GM21360 (cell line): ENCODE results near the gene RHPN2.
"Not testable (repeated sequence)": the region's sequence is repeated elsewhere in the genome, so short reads cannot be mapped to it uniquely, and the experiment has no call there.

Experiments
- ATAC-seq: cut with Tn5 transposase; IDR thresholded peaks from one replicate; pipeline ENCODE4 v1.9.1; 2021; ENCODE audit warnings: mild to moderate bottlenecking, moderate library complexity; ENCODE audit not compliant: unreplicated experiment

Gene RHPN2

DNA sequence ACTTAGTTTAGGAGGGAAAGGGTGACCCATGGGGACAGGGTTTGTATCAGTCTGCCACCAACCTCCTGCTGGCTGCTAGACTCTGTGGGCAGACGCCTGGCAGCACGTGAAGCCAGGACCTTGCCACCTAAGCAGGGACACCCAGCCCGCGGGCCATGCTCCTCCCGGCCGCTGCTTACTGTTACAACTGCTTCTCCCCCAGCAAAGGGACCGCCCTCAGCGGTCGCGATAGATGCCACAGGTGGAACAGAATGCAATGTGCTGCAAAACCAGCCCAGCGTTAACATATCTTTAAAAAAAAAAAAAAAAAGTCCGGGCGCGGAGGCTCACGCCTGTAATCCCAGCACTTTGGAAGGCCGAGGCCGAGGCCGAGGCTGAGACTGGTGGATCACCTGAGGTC lies 1.9 kb upstream of the RHPN2 start:
- no peak for ATAC-seq

- ATAC-seq, result peak; percentile 38
Measured at GRCh38 chr19:33064458-33064791, 263 bp downstream of the RHPN2 start.

DNA sequence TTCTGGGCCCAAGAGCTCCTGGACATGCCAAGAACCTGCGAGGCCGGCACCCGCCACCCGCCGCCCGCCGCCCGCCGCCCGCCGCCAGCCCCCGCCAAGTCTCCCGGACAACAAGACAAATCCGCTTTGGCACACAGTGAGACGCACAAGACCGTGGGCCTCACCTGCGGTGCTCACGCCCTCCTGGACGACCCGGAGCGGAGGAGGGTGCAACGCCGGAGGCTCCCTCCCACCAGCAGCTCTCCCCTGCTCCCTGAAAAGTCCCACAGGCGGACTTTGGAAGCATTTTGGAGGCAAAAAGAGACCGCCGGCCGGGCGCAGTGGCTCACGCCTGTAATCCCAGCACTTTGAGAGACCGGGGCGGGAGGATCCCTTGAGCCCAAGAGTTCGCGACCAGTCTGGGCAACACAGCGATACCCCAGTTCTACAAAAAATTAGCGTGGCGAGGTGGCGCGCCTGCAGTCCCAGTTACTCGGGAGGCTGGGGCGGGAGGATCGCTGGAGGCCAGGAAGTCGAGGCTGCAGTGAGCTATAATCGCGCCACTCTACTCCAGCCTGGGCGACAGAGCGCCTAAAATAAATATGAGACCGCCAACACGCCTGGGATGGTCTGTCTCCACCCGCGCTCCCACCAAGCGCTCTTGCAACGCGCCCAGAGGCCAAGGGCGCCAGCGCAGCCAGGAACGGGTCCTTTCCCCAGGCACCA lies 783 bp downstream of the RHPN2 start:
- no peak for ATAC-seq

DNA sequence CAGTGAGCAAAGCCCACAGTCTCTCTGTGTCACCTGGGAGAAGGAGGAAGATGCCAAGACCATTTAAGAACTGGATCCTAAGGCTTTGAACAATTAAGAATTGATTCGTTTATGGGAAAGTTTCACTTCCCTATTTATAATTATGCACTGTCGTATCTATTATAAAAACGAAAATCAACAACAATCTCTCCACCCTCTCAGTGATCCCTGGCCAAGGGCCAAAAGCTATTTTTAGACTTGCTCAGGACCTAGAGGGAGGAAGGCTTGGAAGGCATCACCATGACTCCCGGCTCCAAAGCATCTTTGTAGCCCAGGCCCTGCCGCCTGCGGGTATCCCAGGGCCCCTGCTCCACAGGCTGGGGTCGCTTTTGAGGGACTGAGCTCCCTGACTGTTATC lies 1.3 kb downstream of the RHPN2 start:
- no peak for ATAC-seq

GRCh38 chr19:33062902-33063301 lies 1.8 kb downstream of the RHPN2 start:
- no peak for ATAC-seq

DNA sequence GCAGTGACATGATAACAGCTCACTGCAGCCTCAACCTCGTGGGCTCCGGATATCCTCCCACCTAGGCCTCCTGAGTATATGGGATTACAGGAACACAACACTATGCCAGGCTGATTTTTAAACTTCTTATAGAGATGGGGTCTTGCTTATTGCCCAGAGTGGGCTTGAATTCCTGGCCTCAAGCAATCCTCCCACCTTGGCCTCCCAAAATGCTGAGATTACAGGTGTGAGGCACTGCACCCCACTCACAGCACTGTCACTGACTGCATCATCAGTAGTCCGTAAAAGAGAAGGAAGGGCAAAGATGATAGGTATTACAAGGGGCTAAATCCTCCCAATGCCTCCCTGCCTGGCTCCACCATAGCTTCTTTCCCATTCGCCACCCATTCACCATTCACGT lies 4.1 kb downstream of the RHPN2 start:
- ATAC-seq, result no peak

DNA sequence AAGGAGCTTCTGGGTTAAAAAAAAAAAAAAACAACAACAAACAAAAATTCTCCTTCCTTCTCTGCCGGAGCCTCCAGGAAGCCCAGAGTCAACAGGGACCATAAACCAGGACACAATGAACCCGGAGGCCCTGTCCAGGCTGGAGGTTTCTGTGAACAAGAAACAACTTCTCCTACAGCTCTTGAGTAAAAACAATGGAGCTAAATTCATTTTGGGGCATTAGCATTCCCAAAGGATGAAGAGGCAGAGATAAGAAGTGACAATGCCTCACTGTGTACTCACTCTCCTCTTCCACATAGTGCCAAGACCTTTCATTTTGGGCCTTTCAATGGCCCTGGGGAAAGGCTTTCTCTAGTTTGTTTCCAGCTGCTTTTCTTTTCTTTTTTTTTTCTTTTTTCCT lies 9.0 kb downstream of the RHPN2 start:
- ATAC-seq, result no peak

DNA sequence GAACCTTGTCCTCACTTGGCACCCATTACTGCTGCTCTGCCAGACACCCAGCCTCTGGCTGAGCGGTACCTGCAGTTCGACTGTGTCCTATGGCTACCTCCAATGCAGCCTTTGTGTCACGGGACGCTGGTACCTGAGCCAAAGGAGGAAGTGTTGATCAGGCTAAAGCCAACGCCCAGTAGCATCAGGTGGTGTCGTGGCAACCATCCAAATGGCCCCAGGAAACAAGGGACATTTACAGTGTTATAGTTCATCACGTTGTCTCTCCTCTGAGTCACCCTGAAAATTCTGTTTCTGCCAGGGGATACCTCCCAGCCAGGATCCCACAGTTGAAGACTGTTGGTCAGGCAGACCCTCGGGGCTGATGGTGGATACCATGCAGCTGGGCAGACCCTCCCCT lies 10.1 kb downstream of the RHPN2 start:
- no peak for ATAC-seq

GRCh38 chr19:33052352-33052972 lies 12.2 kb downstream of the RHPN2 start:
- no peak for ATAC-seq

DNA sequence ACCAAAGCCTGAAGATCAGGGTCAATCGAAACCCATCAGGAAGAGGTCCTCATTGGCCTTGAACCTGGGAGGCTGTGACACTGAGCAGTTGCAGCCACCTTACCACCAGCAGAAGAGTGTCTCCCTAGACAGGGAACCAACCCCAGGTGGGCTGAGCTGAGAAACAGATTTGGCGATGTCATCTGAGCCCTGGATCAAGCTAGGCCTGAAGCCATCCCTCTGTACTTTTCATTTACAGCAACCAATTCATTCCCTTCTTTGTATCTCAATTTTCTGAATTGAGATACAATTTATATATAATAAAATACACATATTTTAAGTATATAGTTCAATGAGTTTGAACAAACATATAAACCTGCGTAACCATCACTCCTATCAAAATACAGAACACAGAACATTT lies 14.6 kb downstream of the RHPN2 start:
- ATAC-seq, result no peak

DNA sequence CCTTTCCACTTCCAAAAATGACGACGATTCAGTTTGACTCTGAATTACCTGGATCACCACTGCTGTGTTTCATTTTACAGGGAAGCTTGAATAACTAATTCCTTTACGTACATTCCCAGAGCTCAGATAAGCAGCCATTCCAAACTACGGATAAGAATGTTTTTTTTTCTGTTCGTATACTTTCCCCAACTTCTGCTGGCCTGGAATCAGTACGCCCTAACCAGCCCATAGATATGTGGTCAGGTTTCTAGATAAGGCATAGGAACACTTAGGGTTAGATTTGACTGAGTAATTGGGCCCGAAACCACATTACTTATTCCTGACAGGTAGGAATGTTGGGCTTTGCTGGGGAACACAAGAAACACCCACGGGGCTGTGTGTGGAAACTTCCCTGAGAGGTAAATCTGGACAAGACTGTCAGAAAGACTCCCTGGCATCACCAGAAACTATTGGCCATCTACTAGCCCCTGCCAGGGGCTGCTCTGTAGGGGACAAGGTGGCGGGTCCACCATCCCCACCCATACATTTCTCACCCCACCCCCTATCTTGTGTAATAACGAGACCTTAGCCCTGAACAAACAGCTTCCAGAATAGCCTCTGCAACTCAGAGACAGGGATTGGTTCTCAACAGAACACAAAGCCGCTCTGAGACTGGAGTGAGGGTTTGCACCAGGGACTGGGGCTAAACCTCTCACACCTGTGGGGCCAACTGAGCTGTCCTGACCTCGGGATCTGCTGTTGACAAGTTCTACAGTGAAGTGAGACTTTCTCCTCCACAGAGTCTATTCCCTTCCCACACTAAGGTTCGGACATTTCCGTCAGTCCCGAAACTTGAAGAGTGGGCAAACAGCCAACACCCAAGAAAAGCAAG lies 15.6 kb downstream of the RHPN2 start:
- no peak for ATAC-seq

DNA sequence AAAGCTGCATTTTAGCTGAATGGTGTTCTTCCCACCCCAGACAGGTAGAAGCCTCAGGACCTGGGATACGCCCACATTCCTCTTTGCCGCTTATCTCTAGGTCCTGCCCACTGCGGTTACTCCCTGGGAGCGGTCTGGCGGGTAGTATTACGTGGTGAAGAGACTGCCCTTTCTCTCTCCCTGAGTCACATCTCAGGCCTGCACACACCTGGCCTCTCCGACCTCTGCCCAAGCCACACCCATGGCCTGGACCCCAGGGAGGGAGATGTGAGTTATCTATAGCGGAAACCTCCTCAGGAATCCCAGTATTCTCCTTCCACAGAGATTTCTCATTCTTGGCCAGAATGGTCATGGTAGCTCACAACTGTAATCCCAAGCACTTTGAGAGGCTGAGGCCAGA lies 17.3 kb downstream of the RHPN2 start:
- no peak for ATAC-seq

GRCh38 chr19:33041828-33042160 lies 22.9 kb downstream of the RHPN2 start:
- ATAC-seq, result not testable (repeated sequence)

DNA sequence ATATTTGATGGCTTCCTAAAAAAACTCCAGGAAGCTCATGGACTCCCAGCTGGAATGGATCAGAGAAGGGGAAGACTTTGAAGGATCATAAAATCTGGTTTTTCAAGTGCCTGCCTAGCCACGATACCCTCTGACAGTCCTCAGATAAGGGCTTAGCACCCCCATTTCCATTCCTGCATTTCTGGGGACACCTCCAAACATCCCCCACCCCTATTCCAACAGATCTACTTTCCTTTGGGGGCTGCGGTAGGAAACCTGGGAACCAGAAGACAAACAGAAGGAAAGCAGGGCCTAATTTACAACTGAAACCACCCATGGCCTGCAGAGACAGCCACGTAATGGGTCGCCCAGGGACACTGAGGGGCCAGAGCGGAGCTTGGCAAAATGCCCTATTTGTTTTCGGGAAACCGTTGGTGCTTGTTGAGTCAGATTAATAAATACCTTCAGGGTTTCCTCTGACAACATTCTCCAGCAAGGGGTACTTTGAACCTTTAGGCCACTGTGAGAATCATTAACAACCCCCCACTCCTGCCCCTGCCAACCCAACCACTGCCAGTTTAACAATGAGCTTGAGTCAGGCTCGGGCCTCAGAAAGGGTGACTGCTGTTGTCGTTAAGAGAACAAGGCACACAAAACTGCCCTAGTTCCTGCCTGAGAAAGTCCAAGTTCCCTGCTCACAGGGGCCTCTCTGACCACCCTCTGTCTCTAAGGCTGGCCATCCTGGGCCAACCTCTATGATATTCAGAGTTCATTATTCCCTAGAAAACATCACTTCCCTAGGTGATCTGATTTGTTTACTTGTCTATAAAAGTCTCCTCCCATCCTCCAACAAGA lies 23.5 kb downstream of the RHPN2 start:
- no peak for ATAC-seq

DNA sequence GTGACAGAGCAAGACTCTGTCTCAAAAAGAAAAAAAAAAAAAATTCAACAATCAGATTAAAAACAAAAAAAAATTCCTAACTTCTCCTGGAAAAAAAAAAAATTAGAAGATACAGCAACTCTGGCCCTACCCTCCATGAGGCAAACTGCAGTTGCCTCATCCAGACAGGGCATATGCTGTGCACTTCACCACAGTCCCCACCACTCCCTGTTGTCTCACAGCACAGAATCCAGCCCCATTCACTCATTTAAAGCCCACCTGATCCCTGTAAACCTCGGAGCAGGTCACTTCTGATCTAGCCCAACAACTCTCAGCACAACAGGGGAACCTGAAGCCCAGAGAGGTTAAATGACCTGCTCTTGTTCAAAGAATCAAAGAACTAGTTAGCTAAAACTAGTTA lies 24.9 kb downstream of the RHPN2 start:
- no peak for ATAC-seq

DNA sequence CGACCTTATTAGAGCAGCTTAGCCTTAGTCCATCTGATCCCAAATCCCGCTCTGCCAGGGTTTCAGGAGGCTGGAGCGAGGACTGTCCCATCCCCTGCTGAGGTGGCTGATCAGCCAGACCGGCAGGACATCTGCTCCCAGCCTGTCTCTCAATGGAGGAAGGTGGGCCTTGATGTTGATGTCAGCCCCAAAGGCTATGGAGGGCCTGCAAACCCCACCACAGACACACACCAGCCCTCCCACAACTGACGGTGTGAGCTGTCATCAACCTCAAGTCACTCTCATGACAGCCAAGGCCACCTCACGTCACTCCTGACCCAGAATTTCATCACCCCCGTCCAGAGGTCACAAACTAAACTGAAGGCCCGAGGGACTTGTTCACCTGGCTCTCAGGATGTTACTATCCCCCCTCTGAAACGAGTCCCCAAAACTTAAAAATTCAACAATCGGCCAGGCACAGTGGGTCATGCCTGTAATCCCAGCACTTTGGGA lies 25.5 kb downstream of the RHPN2 start:
- no peak for ATAC-seq

- not testable (repeated sequence) for ATAC-seq
Measured at GRCh38 chr19:33037168-33038025, 27.3 kb downstream of the RHPN2 start.

DNA sequence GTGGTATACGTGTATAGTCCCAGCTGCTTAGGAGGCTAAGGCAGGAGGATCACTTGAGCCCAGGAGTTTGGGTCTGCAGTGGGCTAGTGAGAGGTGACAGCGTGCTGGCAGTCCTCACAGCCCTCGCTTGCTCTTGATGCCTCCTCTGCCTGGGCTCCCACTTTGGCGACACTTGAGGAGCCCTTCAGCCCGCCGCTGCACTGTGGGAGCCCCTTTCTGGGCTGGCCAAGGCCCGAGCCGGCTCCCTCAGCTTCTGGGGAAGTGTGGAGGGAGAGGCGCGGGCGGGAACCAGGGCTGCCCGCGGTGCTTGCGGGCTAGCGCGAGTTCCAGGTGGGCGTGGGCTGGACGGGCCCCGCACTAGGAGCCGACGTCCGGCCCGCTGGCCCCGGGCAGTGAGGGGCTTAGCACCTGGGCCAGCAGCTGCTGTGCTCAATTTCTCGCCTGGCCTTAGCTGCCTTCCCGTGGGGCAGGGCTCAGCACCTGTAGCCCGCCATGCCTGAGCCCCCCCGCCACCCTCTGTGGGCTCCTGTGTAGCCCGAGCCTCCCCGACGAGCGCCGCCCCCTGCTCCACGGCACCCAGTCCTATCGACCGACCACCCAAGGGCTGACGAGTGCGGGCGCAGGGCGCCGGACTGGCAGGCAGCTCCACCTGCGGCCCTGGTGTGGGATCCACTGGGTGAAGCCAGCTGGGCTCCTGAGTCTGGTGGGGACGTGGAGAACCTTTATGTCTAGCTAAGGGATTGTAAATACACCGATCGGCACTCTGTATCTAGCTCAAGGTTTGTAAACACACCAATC lies 28.1 kb downstream of the RHPN2 start:
- ATAC-seq, result not testable (repeated sequence)

GRCh38 chr19:33035461-33035860 lies 29.2 kb downstream of the RHPN2 start:
- ATAC-seq, result no peak
